Fibroblast of villous mesenchyme (primary cell): Measurements from ENCODE around the gene REC114. TPM values are rescaled to one million over a fixed set of nuclear protein-coding genes. Genes with fewer than 3 reads are reported as not detected.

Source experiments
- DNase-seq: peaks from one replicate; pipeline ENCODE4 v3.0.0-alpha.2; 2010; ENCODE audit warnings: low read depth
- H3K4me3 ChIP-seq: 2 replicates; pipeline ENCODE4 v1.5.1; 2011; ENCODE audit warnings: low read depth, mild to moderate bottlenecking, low read length
- CTCF ChIP-seq: IDR thresholded peaks from 2 replicates; pipeline ENCODE4 v1.5.1; 2012; ENCODE audit warnings: low read depth, mild to moderate bottlenecking, low read length; ENCODE audit not compliant: insufficient read depth
- total RNA-seq: library from RNA; depleted of rRNA; stranded (reverse); fragments of >200 nt; gene quantifications from 2 replicates; pipeline ENCODE4 v1.2.3, GENCODE V29; 2012

The REC114 gene
- total RNA-seq, 1 donor, result not detected

GRCh38 chr15:73600413-73601335 is 157.7 kb downstream of the REC114 start:
- H3K4me3 ChIP-seq, result no peak overlapping the region
- DNase-seq, result peak; percentile 69
- TF ChIP-seq CTCF, result no peak

GRCh38 chr15:73601451-73602445 is 158.8 kb downstream of the REC114 start:
- peak overlapping the region; percentile 28 for H3K4me3 ChIP-seq
- no peak for TF ChIP-seq CTCF
- peak; percentile 83 for DNase-seq

- H3K4me3 ChIP-seq, result no peak overlapping the region
- DNase-seq, result peak; percentile 14
- no peak for TF ChIP-seq CTCF
Measured at GRCh38 chr15:73602446-73602843, 159.5 kb downstream of the REC114 start.

GRCh38 chr15:73602992-73603391 is 160.0 kb downstream of the REC114 start:
- no peak for TF ChIP-seq CTCF
- H3K4me3 ChIP-seq, result no peak overlapping the region
- DNase-seq, result no peak

- no peak overlapping the region for H3K4me3 ChIP-seq
- DNase-seq, result no peak
- TF ChIP-seq CTCF, result no peak
Measured at GRCh38 chr15:73604477-73604876, 161.5 kb downstream of the REC114 start.

GRCh38 chr15:73605759-73606436 is 162.9 kb downstream of the REC114 start:
- no peak for DNase-seq
- TF ChIP-seq CTCF, result no peak

More at GRCh38 chr15:73605759-73606436, 162.9 kb downstream of the REC114 start:
- H3K4me3 ChIP-seq, result no peak overlapping the region
